Hematopoietic multipotent progenitor cell (in vitro differentiated cells): Measurements from ENCODE around the gene PMCH. TPM values are rescaled to one million over a fixed set of nuclear protein-coding genes. Genes with fewer than 3 reads are reported as not detected.
A peak's percentile ranks its signal among the peaks of the same experiment; 100 is the strongest.
"Not testable (repeated sequence)": the region's sequence is repeated elsewhere in the genome, so short reads cannot be mapped to it uniquely, and the experiment has no call there.

Source experiments
- DNase-seq, 3 donors: peaks; one replicate each; pipeline ENCODE4 v3.0.0-alpha.2; 2011 to 2015; ENCODE audit warnings: low read depth in 2 of 3, low spot score in 2 of 3
- total RNA-seq: library from RNA; depleted of rRNA; stranded (reverse); fragments of >200 nt; gene quantifications from one replicate; pipeline ENCODE4 v1.2.3, GENCODE V29; 2012

The PMCH gene
- not detected for total RNA-seq

DNA sequence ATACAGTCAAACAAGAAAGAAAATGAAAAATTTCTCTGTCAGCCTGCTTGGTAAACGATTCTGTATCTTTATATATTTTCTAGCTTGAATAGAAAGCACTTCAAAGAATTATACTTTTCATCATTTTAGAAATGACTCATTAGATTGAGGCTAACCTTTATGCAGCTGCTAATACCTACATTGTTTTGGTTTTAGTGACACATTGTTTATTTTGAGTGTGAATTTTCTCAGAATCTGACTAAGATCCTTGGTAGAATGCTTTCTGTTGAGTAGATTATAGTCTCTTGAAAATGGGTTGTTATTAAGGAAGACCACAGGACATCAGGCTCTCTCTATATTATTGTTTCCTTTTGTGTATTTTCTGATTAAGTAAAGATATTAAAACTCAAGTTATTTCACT is at the start of gene PMCH:
TSS of gene PMCH (minus strand) at position 45 of the 400 bp plus-strand sequence. CDS start 63 bp downstream, outside the sequence.
- no peak for DNase-seq

GRCh38 chr12:102240859-102241258 is 43.2 kb upstream of the PMCH start:
- not testable (repeated sequence) for DNase-seq

DNA sequence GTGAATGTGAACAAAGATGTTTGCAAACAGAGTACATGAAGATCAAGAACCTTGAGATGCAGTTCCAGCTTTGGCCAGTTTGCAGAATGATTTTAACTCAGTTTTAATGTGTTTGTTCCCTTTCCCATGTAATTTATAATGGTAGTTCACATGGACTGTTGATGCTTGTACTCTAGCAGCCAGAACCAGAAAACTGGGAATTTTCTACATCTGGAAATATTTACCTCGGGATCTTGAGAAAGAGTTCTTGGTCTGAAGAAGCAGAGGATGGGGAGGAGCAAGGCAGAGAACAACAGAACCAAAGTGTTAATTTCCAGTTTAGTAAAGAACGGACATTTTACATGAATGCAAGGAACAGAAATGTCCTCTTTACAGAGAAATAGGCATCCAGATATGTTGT is 37.0 kb upstream of the PMCH start:
- no peak for DNase-seq

GRCh38 chr12:102232446-102232845 is 34.8 kb upstream of the PMCH start:
- DNase-seq: no peak

- no peak for DNase-seq
Observed at GRCh38 chr12:102232036-102232435, 34.4 kb upstream of the PMCH start.

GRCh38 chr12:102227954-102228353 is 30.3 kb upstream of the PMCH start:
- no peak for DNase-seq

GRCh38 chr12:102220736-102221135 is 23.1 kb upstream of the PMCH start:
- no peak for DNase-seq

DNA sequence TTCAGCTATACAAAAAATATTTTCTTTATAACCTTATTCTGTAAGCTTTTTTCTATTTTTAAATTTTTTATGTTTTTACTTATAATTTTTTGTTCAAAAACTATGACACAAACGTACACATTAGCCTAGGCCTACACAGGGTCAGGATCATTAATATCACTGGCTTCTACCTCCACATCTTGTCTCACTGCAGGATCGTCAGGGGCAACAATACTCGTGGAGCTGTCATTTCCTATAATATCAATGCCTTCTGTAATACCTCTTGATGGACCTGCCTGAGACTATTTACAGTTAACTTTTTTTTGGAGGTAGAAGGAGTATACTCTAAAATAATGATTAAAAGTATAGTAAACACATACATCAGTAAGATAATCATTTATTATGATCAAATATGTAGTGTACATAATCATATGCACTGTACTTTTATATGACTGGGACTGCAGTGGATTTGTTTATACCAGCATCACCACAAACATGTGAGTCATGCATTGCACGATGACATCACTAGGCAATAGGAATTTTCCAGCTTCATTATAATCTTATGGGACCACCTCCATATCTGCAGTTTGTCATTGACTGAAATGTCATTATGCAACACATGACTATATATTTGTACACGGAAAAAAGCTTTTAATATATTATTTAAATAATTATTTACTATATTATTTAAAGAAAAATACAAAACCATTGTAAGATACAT is 18.5 kb upstream of the PMCH start:
- DNase-seq: no peak

- no peak for DNase-seq
Observed at GRCh38 chr12:102204025-102204424, 6.4 kb upstream of the PMCH start.

- DNase-seq: no peak
Observed at GRCh38 chr12:102202556-102202955, 4.9 kb upstream of the PMCH start.

GRCh38 chr12:102201436-102202061 is 3.9 kb upstream of the PMCH start:
- DNase-seq: no peak

DNA sequence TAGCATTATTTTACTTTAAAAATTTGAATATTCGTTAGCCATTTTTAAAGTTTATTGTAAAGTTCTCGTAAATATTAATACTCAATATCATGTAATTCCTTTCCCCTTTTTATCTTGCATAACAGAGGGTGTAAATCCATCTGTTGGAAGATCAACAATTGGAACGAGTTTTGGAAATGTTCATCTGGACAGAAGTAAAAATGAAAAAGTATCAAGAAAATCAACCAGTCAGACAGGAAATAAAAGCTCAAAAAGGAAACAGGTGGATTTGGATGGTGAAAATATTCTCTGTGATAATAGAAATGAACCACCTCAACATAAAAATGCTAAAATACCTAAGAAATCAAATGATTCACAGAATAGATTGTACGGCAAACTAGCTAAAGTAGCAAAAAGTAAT is 1.8 kb downstream of the PMCH start:
- DNase-seq: peak in 1 of 3 donors; percentile 27

DNA sequence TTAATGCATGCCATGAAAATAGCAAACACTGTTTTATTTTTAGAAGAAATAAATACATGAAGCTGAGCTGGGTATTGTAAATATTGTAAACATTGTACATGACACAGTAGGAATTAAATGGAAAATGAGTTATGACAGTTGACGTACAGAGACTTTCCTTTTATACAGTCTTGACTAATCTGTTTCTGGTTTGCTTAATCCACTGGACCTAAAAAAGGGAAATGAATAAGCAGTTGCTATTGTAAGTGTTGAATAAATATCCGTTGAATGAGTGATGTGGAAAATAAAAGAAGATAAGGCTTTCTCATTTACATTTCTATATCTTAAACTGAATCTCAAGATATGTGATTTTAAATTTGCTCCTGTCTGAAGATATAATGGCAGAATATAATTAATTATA is 15.0 kb downstream of the PMCH start:
- DNase-seq: peak in 2 of 3 donors; percentile 28 to 74

DNA sequence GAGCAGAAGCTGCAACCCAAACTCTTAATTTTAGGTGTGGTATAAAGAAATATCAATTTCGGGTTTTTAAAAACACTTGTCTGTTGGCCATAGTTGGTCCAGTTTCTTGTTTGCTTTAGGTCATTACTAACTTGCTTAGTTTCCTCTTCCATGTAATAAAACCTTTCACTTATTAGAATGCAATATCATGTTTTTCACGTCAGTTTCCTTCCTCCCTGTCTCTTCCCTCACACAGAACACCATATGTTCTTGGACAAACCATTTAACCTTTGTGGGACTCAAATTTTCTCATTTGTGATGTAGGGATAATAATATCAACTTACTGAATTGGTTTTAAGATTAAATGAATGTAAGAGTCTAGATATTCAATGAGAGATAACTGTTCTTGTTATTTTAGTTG is 22.9 kb downstream of the PMCH start:
- DNase-seq: no peak

DNA sequence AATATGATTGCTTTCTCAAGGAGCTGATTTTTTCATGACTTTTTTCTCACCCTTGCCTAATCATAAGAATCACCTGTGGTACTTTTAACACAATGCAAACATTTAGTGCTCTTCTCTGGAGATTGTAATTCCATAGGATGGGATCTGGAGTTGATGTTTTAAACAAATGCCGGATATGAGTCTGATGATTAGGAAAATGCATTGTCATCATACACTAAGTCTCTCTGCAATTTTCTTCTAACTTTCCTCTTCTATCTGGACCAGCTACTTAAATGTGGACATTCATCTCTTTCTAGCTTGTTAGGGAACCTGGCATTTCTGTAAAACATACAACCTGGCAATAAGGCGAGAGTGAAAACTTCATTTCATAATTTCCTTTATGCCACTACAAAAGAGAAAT is 23.5 kb downstream of the PMCH start:
- DNase-seq: no peak

GRCh38 chr12:102172436-102172835 is 25.2 kb downstream of the PMCH start:
- DNase-seq: no peak

GRCh38 chr12:102171951-102172350 is 25.7 kb downstream of the PMCH start:
- no peak for DNase-seq

DNA sequence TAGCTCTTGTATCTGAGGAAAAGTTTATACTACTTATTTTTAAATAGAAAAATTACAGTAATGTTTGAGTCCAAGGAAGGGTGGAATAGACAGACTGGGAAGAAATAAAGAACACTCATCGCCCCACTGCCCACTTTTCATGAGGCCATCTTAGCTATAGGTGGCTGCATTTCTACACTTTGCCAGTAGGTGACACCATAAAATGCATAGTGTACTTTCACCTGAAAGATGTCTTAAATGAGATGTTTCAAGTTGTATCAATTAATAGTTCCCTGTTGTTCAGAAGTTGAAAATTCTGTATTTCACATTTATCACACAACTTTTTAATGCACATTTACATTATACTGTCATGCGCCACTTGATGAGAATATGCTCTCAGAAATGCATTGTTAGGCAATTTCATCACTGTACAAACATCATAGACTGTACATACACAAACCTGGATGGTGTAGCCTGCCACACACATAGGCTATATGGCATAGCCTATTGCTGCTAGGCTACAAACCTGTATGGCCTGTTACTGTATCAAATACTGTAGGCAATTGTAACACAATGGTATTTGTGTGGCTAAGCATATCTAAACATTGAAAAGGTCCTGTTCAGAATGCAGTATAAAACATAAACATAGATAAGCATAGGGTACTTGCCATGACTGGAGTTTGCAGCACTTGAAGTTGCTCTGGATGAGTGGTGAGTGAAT is 27.6 kb downstream of the PMCH start:
- peak in 2 of 3 donors; percentile 27 to 63 for DNase-seq

DNA sequence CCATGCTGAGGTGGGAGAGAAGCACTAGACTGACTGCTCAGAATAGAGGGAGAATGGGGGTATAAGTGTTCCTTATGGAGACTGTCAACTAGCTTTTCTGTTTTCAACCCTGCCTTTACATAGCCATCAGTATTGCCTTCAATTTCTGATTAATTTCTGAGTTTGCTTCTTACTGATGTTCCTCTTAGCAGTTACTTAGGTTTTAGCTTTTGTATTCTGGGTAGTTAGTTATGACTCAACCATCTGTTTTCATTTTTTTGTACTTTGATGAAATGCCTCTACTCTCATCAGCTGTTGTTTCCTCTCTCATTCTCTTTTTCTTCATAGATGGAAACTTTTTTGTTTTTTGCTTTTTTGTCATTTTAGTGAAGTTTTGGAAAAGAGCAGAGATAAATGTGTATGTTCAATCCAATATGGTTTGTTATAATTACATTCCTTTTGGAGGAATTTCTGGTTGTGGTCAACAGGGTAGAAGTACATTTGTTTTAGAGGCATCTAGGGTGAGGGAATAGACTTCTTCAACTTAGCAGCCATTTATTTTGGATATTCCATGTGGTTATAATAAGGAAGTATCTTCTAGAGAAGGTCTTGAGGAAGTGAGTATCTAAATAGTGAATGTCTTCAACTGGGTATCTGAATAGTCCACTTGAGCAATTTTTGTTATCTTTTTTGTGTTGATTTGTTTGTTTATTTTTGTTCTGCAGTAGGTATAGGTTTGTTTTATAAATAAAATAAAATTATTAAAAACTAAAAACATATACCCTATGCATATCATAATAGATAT is 29.6 kb downstream of the PMCH start:
- DNase-seq: no peak

GRCh38 chr12:102163383-102163782 is 34.2 kb downstream of the PMCH start:
- DNase-seq: no peak

- not testable (repeated sequence) for DNase-seq
Observed at GRCh38 chr12:102155206-102155605, 42.4 kb downstream of the PMCH start.
